ENCODE measurements around the gene PHB1.

The PHB1 gene

GRCh38 chr17:49361902-49362722 lies 52.6 kb downstream of the PHB1 start, which contains the start of gene ZNF652 (continued):
- peak; percentile 85 for TF ChIP-seq GLIS1 (tag by site-specific recombination; IDR thresholded peaks at IDR 0.05)
- peak; percentile 73 for TF ChIP-seq SP2 (tag by site-specific recombination; IDR thresholded peaks at IDR 0.05)
- no peak for TF ChIP-seq FEZF1 (tag by site-specific recombination; IDR thresholded peaks at IDR 0.05)
- no peak for TF ChIP-seq ZNF514 (tag by site-specific recombination; IDR thresholded peaks at IDR 0.05)
- peak; percentile 98 for TF ChIP-seq ZFHX2 (tag by site-specific recombination; conservative IDR thresholded peaks at IDR 0.05)
- TF ChIP-seq PATZ1 (tag by site-specific recombination; IDR thresholded peaks at IDR 0.05): peak; percentile 93
- TF ChIP-seq, protein P1, sequence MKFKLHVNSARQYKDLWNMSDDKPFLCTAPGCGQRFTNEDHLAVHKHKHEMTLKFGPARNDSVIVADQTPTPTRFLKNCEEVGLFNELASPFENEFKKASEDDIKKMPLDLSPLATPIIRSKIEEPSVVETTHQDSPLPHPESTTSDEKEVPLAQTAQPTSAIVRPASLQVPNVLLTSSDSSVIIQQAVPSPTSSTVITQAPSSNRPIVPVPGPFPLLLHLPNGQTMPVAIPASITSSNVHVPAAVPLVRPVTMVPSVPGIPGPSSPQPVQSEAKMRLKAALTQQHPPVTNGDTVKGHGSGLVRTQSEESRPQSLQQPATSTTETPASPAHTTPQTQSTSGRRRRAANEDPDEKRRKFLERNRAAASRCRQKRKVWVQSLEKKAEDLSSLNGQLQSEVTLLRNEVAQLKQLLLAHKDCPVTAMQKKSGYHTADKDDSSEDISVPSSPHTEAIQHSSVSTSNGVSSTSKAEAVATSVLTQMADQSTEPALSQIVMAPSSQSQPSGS (tag by site-specific recombination; IDR thresholded peaks at IDR 0.05; ENCODE audit: low read depth): no peak
- no peak for TF ChIP-seq ZNF223 (tag by site-specific recombination; IDR thresholded peaks at IDR 0.05)
- TF ChIP-seq, protein P2, sequence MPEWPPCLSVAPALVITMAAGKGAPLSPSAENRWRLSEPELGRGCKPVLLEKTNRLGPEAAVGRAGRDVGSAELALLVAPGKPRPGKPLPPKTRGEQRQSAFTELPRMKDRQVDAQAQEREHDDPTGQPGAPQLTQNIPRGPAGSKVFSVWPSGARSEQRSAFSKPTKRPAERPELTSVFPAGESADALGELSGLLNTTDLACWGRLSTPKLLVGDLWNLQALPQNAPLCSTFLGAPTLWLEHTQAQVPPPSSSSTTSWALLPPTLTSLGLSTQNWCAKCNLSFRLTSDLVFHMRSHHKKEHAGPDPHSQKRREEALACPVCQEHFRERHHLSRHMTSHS (tag by site-specific recombination; IDR thresholded peaks at IDR 0.05): no peak
- no peak for TF ChIP-seq ZNF530 (tag by site-specific recombination; IDR thresholded peaks at IDR 0.05; ENCODE audit: low read depth)
- no peak for TF ChIP-seq ZNF48 (tag by site-specific recombination; IDR thresholded peaks at IDR 0.05)
- TF ChIP-seq, protein P3, sequence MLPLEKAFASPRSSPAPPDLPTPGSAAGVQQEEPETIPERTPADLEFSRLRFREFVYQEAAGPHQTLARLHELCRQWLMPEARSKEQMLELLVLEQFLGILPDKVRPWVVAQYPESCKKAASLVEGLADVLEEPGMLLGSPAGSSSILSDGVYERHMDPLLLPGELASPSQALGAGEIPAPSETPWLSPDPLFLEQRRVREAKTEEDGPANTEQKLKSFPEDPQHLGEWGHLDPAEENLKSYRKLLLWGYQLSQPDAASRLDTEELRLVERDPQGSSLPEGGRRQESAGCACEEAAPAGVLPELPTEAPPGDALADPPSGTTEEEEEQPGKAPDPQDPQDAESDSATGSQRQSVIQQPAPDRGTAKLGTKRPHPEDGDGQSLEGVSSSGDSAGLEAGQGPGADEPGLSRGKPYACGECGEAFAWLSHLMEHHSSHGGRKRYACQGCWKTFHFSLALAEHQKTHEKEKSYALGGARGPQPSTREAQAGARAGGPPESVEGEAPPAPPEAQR (tag by site-specific recombination; IDR thresholded peaks at IDR 0.05): no peak
- TF ChIP-seq ZBTB7A (tag by site-specific recombination; IDR thresholded peaks at IDR 0.05; ENCODE audit: low read depth): no peak
- TF ChIP-seq ZNF426 (tag by site-specific recombination; IDR thresholded peaks at IDR 0.05): no peak
- no peak for TF ChIP-seq ZNF692 (tag by site-specific recombination; IDR thresholded peaks at IDR 0.05)
- no peak for TF ChIP-seq ZNF645 (tag by site-specific recombination; IDR thresholded peaks at IDR 0.05)
- no peak for TF ChIP-seq PRDM4 (tag by site-specific recombination; IDR thresholded peaks at IDR 0.05)
- no peak for TF ChIP-seq ZFP41 (tag by site-specific recombination; IDR thresholded peaks at IDR 0.05; ENCODE audit: borderline replicate concordance)
- TF ChIP-seq, protein P4, sequence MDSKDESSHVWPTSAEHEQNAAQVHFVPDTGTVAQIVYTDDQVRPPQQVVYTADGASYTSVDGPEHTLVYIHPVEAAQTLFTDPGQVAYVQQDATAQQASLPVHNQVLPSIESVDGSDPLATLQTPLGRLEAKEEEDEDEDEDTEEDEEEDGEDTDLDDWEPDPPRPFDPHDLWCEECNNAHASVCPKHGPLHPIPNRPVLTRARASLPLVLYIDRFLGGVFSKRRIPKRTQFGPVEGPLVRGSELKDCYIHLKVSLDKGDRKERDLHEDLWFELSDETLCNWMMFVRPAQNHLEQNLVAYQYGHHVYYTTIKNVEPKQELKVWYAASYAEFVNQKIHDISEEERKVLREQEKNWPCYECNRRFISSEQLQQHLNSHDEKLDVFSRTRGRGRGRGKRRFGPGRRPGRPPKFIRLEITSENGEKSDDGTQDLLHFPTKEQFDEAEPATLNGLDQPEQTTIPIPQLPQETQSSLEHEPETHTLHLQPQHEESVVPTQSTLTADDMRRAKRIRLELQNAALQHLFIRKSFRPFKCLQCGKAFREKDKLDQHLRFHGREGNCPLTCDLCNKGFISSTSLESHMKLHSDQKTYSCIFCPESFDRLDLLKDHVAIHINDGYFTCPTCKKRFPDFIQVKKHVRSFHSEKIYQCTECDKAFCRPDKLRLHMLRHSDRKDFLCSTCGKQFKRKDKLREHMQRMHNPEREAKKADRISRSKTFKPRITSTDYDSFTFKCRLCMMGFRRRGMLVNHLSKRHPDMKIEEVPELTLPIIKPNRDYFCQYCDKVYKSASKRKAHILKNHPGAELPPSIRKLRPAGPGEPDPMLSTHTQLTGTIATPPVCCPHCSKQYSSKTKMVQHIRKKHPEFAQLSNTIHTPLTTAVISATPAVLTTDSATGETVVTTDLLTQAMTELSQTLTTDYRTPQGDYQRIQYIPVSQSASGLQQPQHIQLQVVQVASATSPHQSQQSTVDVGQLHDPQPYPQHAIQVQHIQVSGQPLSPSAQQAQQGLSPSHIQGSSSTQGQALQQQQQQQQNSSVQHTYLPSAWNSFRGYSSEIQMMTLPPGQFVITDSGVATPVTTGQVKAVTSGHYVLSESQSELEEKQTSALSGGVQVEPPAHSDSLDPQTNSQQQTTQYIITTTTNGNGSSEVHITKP (tag by site-specific recombination; IDR thresholded peaks at IDR 0.05): peak; percentile 89
- TF ChIP-seq ZNF239 (tag by site-specific recombination; IDR thresholded peaks at IDR 0.05): no peak
- peak; percentile 34; the same call in 1 of the 2 replicates for TF ChIP-seq ZNF843 (tag by site-specific recombination; IDR thresholded peaks at IDR 0.05)
- no peak for TF ChIP-seq ZNF585B (tag by site-specific recombination; IDR thresholded peaks at IDR 0.05)
- TF ChIP-seq ZNF324 (tag by site-specific recombination; IDR thresholded peaks at IDR 0.05): no peak
- TF ChIP-seq ZNF776 (tag by site-specific recombination; IDR thresholded peaks at IDR 0.05; ENCODE audit: borderline replicate concordance): no peak
